D721Med (cell line): ENCODE measurements around the gene VASN.

ENCODE experiments used
- DNase-seq: peaks from one replicate; pipeline ENCODE4 v3.0.0; 2011; ENCODE audit warnings: low spot score; ENCODE audit not compliant: insufficient read length
- FAIRE-seq: peaks from 2 replicates; lab custom pipeline; 2011; peaks lifted over from hg19 to GRCh38; lab: Jason Lieb, UNC
- CTCF ChIP-seq: IDR thresholded peaks from 2 replicates; pipeline ENCODE4 v1.5.1; 2012; ENCODE audit warnings: mild to moderate bottlenecking, control low read depth; ENCODE audit not compliant: insufficient read depth; ENCODE audit errors: missing control alignments

Gene VASN

GRCh38 chr16:4401510-4401909, 29.9 kb downstream of the VASN start:
- FAIRE-seq (no peak), DNase-seq (no peak)
- TF ChIP-seq CTCF: no peak

- FAIRE-seq: no peak
- TF ChIP-seq CTCF: peak; percentile 91
- peak; percentile 99 for DNase-seq
These were observed 30.9 kb downstream of the VASN start for GRCh38 chr16:4402439-4403132.

GRCh38 chr16:4403133-4403949, 31.7 kb downstream of the VASN start:
- FAIRE-seq (no peak), DNase-seq (no peak)
- TF ChIP-seq CTCF: no peak

GRCh38 chr16:4404247-4404966, 32.8 kb downstream of the VASN start:
- TF ChIP-seq CTCF: peak; percentile 56
- DNase-seq (no peak), FAIRE-seq (no peak)

- FAIRE-seq (no peak), DNase-seq (no peak)
- no peak for TF ChIP-seq CTCF
These were observed 33.5 kb downstream of the VASN start for GRCh38 chr16:4404967-4405696.

- no peak for DNase-seq
- no peak for TF ChIP-seq CTCF
These were observed 36.1 kb downstream of the VASN start for GRCh38 chr16:4407543-4408322.

More at GRCh38 chr16:4407543-4408322, 36.1 kb downstream of the VASN start:
- FAIRE-seq: no peak
